ENCODE data around the gene P2RY12.
A peak's percentile ranks its signal among the peaks of the same experiment; 100 is the strongest.

Gene P2RY12

DNA sequence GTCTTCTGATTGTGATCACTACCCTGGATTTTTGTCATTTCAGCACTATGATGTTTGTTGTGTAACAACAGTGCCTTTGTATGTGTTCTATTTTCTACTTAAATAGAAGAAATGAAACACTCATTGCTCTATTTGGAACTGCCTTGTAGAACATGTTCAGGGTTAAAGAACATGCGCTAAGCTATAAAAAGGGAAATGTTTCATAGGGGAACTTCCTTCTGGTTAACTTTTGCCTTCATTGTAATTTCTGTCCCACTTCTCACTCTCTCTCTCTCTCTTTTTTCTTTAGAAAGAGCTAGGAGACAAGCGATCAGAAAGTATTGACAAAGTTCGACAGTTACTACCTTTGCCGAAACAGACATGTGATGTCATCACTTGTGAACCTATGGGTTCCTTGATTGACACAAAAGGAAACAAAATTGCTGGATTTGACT, at the start of gene P2RY12:
P2RY12 (minus strand) TSS at position 13 of the 434 bp plus-strand sequence. CDS start 45,908 bp downstream, outside the sequence.
- no peaks in the 10 kb centered on the region for H3K36me3 ChIP-seq (ENCODE audit: insufficient read depth, low read length)
- H3K9me3 ChIP-seq (ENCODE audit: low read length) = no peaks in the 10 kb centered on the region
- H3K9ac ChIP-seq (ENCODE audit: low read length) = no peak within 1 kb of the TSS
- H3K4me1 ChIP-seq (ENCODE audit: insufficient read depth, low read length) = no peaks in the 10 kb centered on the region
- no peaks in the 10 kb centered on the region for H3K27me3 ChIP-seq (ENCODE audit: control insufficient read depth in 1 of 2, insufficient read depth in 2 of 2, low read length in 2 of 2)
- peak within 1 kb of the TSS in 1 of 2 donors; percentile 26 for H3K4me3 ChIP-seq (ENCODE audit: low read depth in 1 of 2, low read length in 2 of 2)
- H3K27ac ChIP-seq (ENCODE audit: low read depth, low read length) = no peak within 1 kb of the TSS

GRCh38 chr3:151432616-151433372, 48.2 kb upstream of the P2RY12 start:
- Histone ChIP-seq H3K36me3 (ENCODE audit: insufficient read depth, low read length) (no peaks in the 10 kb centered on the region), H3K27ac (ENCODE audit: low read depth, low read length) (no peak overlapping the region), H3K4me3 (ENCODE audit: low read depth in 1 of 2, low read length in 2 of 2) (no peak overlapping the region), H3K27me3 (ENCODE audit: control insufficient read depth in 1 of 2, insufficient read depth in 2 of 2, low read length in 2 of 2) (no peaks in the 10 kb centered on the region), H3K9ac (ENCODE audit: low read length) (no peak overlapping the region), H3K4me1 (ENCODE audit: insufficient read depth, low read length) (no peaks in the 10 kb centered on the region), H3K9me3 (ENCODE audit: low read length) (no peaks in the 10 kb centered on the region)

GRCh38 chr3:151431940-151432339, 47.4 kb upstream of the P2RY12 start:
- H3K9me3 ChIP-seq (ENCODE audit: low read length) = no peaks in the 10 kb centered on the region

DNA sequence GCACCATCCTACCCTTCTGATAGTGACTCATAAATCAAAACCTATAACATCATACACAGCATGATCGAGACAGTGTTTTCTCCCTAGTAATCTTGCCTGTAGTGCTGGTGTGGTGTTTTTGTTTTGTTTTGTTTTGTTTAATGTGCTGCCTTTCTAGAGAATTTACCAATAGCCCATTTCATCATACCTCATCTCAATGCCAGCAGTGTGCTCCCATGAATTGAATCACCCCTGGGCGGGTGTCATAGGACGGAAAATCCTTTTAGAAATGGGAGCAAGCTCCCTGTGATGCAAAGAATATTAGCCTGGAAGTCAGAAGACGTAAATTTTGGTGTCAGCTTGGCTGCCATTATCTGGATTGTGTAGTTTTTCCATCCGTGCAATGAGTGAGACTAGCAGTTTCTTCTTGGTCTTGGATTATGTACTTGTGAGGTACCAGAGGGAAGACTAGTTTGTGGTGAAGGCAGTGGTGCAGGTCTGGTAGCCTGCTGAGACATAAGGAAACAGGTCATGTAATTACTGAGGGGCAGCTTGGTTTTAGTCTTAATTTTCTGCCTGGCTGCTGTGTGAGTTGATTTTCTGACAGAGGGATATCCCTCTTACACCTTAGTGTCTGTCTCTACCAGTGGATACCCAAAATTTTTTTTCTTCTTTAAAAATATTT, 46.4 kb upstream of the P2RY12 start:
- Histone ChIP-seq H3K9me3 (ENCODE audit: low read length) (no peaks in the 10 kb centered on the region), H3K27ac (ENCODE audit: low read depth, low read length) (no peak overlapping the region), H3K36me3 (ENCODE audit: insufficient read depth, low read length) (no peaks in the 10 kb centered on the region), H3K27me3 (ENCODE audit: control insufficient read depth in 1 of 2, insufficient read depth in 2 of 2, low read length in 2 of 2) (no peaks in the 10 kb centered on the region), H3K4me1 (ENCODE audit: insufficient read depth, low read length) (no peaks in the 10 kb centered on the region), H3K4me3 (ENCODE audit: low read depth in 1 of 2, low read length in 2 of 2) (no peak overlapping the region), H3K9ac (ENCODE audit: low read length) (no peak overlapping the region)

More at GRCh38 chr3:151431940-151432339, 47.4 kb upstream of the P2RY12 start:
- H3K4me1 ChIP-seq (ENCODE audit: insufficient read depth, low read length) = no peaks in the 10 kb centered on the region
- no peak overlapping the region for H3K27ac ChIP-seq (ENCODE audit: low read depth, low read length)
- no peaks in the 10 kb centered on the region for H3K36me3 ChIP-seq (ENCODE audit: insufficient read depth, low read length)
- no peaks in the 10 kb centered on the region for H3K27me3 ChIP-seq (ENCODE audit: control insufficient read depth in 1 of 2, insufficient read depth in 2 of 2, low read length in 2 of 2)
- H3K9ac ChIP-seq (ENCODE audit: low read length) = no peak overlapping the region
- H3K4me3 ChIP-seq (ENCODE audit: low read depth in 1 of 2, low read length in 2 of 2) = no peak overlapping the region

- no peak overlapping the region for H3K4me3 ChIP-seq (ENCODE audit: low read depth in 1 of 2, low read length in 2 of 2)
- H3K9ac ChIP-seq (ENCODE audit: low read length) = no peak overlapping the region
- H3K36me3 ChIP-seq (ENCODE audit: insufficient read depth, low read length) = no peaks in the 10 kb centered on the region
- no peaks in the 10 kb centered on the region for H3K4me1 ChIP-seq (ENCODE audit: insufficient read depth, low read length)
- no peaks in the 10 kb centered on the region for H3K9me3 ChIP-seq (ENCODE audit: low read length)
- H3K27ac ChIP-seq (ENCODE audit: low read depth, low read length) = no peak overlapping the region
- no peaks in the 10 kb centered on the region for H3K27me3 ChIP-seq (ENCODE audit: control insufficient read depth in 1 of 2, insufficient read depth in 2 of 2, low read length in 2 of 2)
These were observed 43.8 kb upstream of the P2RY12 start for GRCh38 chr3:151428386-151428785.

GRCh38 chr3:151426341-151426657, 41.7 kb upstream of the P2RY12 start:
- no peaks in the 10 kb centered on the region for H3K36me3 ChIP-seq (ENCODE audit: insufficient read depth, low read length)
- no peaks in the 10 kb centered on the region for H3K4me1 ChIP-seq (ENCODE audit: insufficient read depth, low read length)
- H3K27ac ChIP-seq (ENCODE audit: low read depth, low read length) = no peak overlapping the region
- no peak overlapping the region for H3K9ac ChIP-seq (ENCODE audit: low read length)
- H3K4me3 ChIP-seq (ENCODE audit: low read depth in 1 of 2, low read length in 2 of 2) = no peak overlapping the region
- no peaks in the 10 kb centered on the region for H3K9me3 ChIP-seq (ENCODE audit: low read length)
- H3K27me3 ChIP-seq (ENCODE audit: control insufficient read depth in 1 of 2, insufficient read depth in 2 of 2, low read length in 2 of 2) = no peaks in the 10 kb centered on the region

GRCh38 chr3:151425627-151426340, 41.2 kb upstream of the P2RY12 start:
- Histone ChIP-seq H3K27me3 (ENCODE audit: control insufficient read depth in 1 of 2, insufficient read depth in 2 of 2, low read length in 2 of 2) (no peaks in the 10 kb centered on the region), H3K9me3 (ENCODE audit: low read length) (no peaks in the 10 kb centered on the region), H3K27ac (ENCODE audit: low read depth, low read length) (no peak overlapping the region), H3K4me3 (ENCODE audit: low read depth in 1 of 2, low read length in 2 of 2) (no peak overlapping the region), H3K4me1 (ENCODE audit: insufficient read depth, low read length) (no peaks in the 10 kb centered on the region), H3K36me3 (ENCODE audit: insufficient read depth, low read length) (no peaks in the 10 kb centered on the region), H3K9ac (ENCODE audit: low read length) (no peak overlapping the region)

DNA sequence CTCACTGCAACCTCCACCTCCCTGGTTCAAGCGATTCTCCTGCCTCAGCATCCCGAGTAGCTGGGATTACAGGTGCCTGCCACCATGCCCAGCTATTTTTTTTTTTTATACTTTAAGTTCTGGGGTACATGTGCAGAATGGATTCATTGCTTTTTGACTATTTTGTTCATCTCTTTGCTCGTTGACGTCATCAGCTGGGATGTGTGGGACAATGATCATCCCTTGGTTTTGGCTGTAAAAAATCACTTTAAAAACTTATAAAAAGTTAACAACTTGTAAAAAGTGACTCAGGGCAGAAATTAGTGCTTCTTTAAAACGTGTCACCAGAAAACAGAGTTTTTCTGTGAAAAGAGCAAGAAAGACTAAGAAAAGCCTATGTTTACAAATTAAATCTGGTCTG, 38.5 kb upstream of the P2RY12 start:
- no peak overlapping the region for H3K4me3 ChIP-seq (ENCODE audit: low read depth in 1 of 2, low read length in 2 of 2)
- no peak overlapping the region for H3K9ac ChIP-seq (ENCODE audit: low read length)
- H3K9me3 ChIP-seq (ENCODE audit: low read length) = no peaks in the 10 kb centered on the region
- H3K4me1 ChIP-seq (ENCODE audit: insufficient read depth, low read length) = no peaks in the 10 kb centered on the region
- no peaks in the 10 kb centered on the region for H3K27me3 ChIP-seq (ENCODE audit: control insufficient read depth in 1 of 2, insufficient read depth in 2 of 2, low read length in 2 of 2)
- no peak overlapping the region for H3K27ac ChIP-seq (ENCODE audit: low read depth, low read length)
- no peaks in the 10 kb centered on the region for H3K36me3 ChIP-seq (ENCODE audit: insufficient read depth, low read length)

DNA sequence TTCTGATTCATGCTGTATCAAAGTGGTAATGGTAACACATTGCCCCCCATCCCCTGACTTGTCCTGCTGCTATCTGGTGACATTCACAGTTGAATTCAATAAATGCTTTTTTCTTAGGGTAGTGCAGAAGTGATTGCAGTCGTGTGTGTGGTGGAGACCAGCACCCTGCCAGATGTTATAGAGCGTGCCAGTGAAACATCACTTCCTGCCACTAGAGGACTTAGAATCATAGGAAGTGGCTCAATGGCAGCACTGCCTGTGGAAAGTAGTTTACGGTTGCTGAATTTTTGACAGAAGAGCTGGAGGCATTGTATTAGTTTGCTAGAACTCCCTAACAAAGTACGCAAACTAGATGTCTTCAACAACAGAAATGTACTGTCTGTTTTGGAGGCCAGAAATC, 37.4 kb upstream of the P2RY12 start:
- no peak overlapping the region for H3K9ac ChIP-seq (ENCODE audit: low read length)
- no peaks in the 10 kb centered on the region for H3K27me3 ChIP-seq (ENCODE audit: control insufficient read depth in 1 of 2, insufficient read depth in 2 of 2, low read length in 2 of 2)
- H3K36me3 ChIP-seq (ENCODE audit: insufficient read depth, low read length) = no peaks in the 10 kb centered on the region
- no peak overlapping the region for H3K4me3 ChIP-seq (ENCODE audit: low read depth in 1 of 2, low read length in 2 of 2)
- no peak overlapping the region for H3K27ac ChIP-seq (ENCODE audit: low read depth, low read length)
- no peaks in the 10 kb centered on the region for H3K4me1 ChIP-seq (ENCODE audit: insufficient read depth, low read length)
- H3K9me3 ChIP-seq (ENCODE audit: low read length) = no peaks in the 10 kb centered on the region

DNA sequence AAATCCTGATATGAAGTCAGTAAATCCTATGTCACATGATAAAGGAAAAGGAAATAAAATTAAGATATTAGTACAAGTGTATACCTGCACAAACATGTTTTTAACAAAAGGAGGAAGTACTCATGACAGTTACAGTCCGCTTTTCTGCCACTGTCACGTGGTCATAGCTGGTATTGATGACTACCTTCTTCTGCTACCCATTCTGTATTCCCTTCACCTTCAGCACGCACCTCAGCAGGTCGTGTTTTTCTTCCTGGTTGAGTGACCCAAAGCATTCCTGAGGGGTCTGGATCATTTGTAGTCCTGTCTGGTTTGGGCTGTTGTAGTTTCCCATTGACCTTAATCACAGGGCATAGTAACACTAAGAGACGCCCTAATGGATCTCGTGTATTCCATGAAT, 35.3 kb upstream of the P2RY12 start:
- no peaks in the 10 kb centered on the region for H3K9me3 ChIP-seq (ENCODE audit: low read length)
- no peak overlapping the region for H3K4me3 ChIP-seq (ENCODE audit: low read depth in 1 of 2, low read length in 2 of 2)
- H3K36me3 ChIP-seq (ENCODE audit: insufficient read depth, low read length) = no peaks in the 10 kb centered on the region
- no peak overlapping the region for H3K9ac ChIP-seq (ENCODE audit: low read length)
- no peak overlapping the region for H3K27ac ChIP-seq (ENCODE audit: low read depth, low read length)
- no peaks in the 10 kb centered on the region for H3K27me3 ChIP-seq (ENCODE audit: control insufficient read depth in 1 of 2, insufficient read depth in 2 of 2, low read length in 2 of 2)
- H3K4me1 ChIP-seq (ENCODE audit: insufficient read depth, low read length) = no peaks in the 10 kb centered on the region

- Histone ChIP-seq H3K4me1 (ENCODE audit: insufficient read depth, low read length) (peaks cover 9% of the 10 kb centered on the region), H3K4me3 (ENCODE audit: low read depth in 1 of 2, low read length in 2 of 2) (no peak overlapping the region), H3K27me3 (ENCODE audit: control insufficient read depth in 1 of 2, insufficient read depth in 2 of 2, low read length in 2 of 2) (no peaks in the 10 kb centered on the region), H3K9me3 (ENCODE audit: low read length) (no peaks in the 10 kb centered on the region), H3K27ac (ENCODE audit: low read depth, low read length) (no peak overlapping the region), H3K9ac (ENCODE audit: low read length) (no peak overlapping the region), H3K36me3 (ENCODE audit: insufficient read depth, low read length) (no peaks in the 10 kb centered on the region)
These were observed 30.7 kb upstream of the P2RY12 start for GRCh38 chr3:151415289-151415688.

Measured in muscle layer of colon (tissue), 2 donors.